ENCODE data around the gene ERMN. TPM values are rescaled to one million over a fixed set of nuclear protein-coding genes. Genes with fewer than 3 reads are reported as not detected.
A peak's percentile ranks its signal among the peaks of the same experiment; 100 is the strongest.

ERMN gene
- total RNA-seq, 2 donors from 2014 or later, result 0.11 to 0.37 TPM

DNA sequence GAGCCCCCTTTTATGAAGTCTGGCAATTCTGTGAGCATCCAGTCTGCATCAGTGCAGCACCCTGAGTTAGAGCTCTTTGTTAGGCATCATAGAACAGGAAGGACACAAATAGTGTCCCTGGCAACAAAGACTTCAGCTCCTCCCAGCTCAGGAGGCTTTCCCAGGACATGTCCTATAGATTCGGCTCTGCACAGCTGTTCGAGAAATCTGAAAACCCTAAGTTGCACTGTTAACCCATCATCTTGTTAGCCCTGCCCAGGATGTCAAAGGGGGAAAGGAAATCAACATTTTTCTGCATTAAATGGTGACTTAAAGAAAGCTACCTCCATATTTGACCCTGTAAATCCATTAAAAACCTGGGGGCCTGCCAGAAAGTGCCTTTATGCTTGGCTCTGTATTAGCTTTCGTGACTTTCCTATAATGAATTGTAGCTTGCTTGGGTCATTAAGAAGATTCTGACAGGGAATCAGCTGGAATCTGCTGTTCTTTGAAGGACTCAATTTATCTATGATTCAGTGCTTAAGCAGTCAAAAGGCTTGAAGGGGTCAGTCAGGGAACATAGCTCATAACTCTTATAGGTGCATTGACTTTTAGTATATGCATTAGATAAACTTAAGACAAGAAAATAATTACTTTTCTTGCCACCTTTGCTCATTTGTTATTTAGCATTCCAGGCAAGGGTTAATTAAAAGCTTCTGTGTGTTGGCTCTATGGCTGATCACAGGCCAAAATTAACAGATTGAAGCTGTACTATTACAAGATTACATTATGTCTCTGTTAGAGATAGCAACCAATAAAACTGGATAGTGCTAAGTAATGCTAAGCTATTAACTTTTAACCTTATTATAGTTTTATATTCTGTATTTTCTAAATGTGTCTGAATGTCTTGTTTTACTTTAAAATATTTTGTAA is 20.6 kb downstream of the ERMN start:
- TF ChIP-seq, protein P1, sequence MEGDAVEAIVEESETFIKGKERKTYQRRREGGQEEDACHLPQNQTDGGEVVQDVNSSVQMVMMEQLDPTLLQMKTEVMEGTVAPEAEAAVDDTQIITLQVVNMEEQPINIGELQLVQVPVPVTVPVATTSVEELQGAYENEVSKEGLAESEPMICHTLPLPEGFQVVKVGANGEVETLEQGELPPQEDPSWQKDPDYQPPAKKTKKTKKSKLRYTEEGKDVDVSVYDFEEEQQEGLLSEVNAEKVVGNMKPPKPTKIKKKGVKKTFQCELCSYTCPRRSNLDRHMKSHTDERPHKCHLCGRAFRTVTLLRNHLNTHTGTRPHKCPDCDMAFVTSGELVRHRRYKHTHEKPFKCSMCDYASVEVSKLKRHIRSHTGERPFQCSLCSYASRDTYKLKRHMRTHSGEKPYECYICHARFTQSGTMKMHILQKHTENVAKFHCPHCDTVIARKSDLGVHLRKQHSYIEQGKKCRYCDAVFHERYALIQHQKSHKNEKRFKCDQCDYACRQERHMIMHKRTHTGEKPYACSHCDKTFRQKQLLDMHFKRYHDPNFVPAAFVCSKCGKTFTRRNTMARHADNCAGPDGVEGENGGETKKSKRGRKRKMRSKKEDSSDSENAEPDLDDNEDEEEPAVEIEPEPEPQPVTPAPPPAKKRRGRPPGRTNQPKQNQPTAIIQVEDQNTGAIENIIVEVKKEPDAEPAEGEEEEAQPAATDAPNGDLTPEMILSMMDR (IDR thresholded peaks at IDR 0.05), result no peak
- Histone ChIP-seq H3K27me3 (no peaks in the 10 kb centered on the region), H3K4me3 (no peak overlapping the region), H3K4me1 (no peaks in the 10 kb centered on the region), H3K9ac (ENCODE audit: low read depth in 2 of 2, low read length in 2 of 2) (no peak overlapping the region), H3K9me3 (no peaks in the 10 kb centered on the region), H3K27ac (no peak overlapping the region), H3K36me3 (no peaks in the 10 kb centered on the region)
- intact Hi-C loops (cut with DNase I), result loop anchor here (10.0 kb wide), 2 partner anchors 190 to 450 kb away; no protein-coding TSS in a partner anchor
- no peak for DNase-seq

DNA sequence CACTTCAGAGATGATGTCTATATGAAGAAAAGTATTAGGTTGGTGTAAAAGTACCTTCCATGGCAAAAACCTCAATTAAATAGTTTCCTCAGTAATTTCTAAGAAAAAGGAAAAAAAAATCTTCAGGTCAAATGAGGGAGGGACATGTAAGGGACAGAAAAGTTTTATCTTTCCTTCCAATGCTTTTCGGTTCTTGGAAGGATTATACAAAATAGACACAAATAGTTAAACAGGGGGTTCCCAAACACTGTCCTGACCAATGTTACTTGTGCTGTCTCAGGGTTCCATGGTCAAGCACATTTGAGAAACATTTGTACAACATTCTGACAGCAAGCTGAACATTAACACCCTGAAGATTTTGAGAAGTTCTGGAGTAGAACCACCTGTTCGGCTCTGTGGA is 22.0 kb downstream of the ERMN start:
- Histone ChIP-seq H3K9me3 (no peaks in the 10 kb centered on the region), H3K27ac (no peak overlapping the region), H3K4me1 (no peaks in the 10 kb centered on the region), H3K4me3 (no peak overlapping the region), H3K9ac (ENCODE audit: low read depth in 2 of 2, low read length in 2 of 2) (no peak overlapping the region), H3K36me3 (no peaks in the 10 kb centered on the region), H3K27me3 (no peaks in the 10 kb centered on the region)
- TF ChIP-seq, protein P1 (IDR thresholded peaks at IDR 0.05), result no peak
- DNase-seq, result no peak
- intact Hi-C loops (cut with DNase I), result loop anchor here (10.0 kb wide), 2 partner anchors 191 to 451 kb away; no protein-coding TSS in a partner anchor

DNA sequence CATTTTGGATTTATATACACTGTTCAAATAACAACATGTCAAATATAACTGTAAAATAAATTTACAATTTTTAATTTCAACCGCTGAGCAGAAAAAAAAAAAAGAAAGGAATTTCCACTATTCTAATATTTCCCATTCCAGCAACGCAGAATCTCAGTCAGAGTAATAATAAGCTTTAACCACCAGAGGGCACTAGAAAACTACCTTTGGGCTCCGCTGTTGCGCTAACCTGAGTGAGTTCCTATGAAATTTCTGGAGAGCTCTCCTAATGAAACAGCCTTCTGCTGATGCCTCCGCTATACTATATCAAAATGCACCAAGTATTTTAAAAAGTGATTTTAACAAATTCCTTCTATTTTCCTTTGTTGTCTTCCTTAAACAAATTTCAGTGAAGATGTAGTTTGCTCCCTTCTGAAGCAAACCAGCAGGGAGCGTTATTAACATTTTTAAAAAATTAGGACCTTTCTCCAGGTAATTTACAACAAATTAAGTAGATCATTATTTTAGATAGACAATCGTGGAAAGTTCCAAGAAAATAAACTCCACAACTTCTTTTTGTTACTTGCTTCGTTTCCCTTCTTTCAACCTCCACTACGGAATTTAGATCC is 23.0 kb downstream of the ERMN start:
- Histone ChIP-seq H3K27me3 (no peaks in the 10 kb centered on the region), H3K9me3 (no peaks in the 10 kb centered on the region), H3K9ac (ENCODE audit: low read depth in 2 of 2, low read length in 2 of 2) (no peak overlapping the region), H3K36me3 (no peaks in the 10 kb centered on the region), H3K4me3 (no peak overlapping the region), H3K27ac (no peak overlapping the region), H3K4me1 (no peaks in the 10 kb centered on the region)
- intact Hi-C loops (cut with DNase I), result loop anchor here (10.0 kb wide), 2 partner anchors 192 to 452 kb away; no protein-coding TSS in a partner anchor
- no peak for DNase-seq
- TF ChIP-seq, protein P1 (IDR thresholded peaks at IDR 0.05), result peak; percentile 71

DNA sequence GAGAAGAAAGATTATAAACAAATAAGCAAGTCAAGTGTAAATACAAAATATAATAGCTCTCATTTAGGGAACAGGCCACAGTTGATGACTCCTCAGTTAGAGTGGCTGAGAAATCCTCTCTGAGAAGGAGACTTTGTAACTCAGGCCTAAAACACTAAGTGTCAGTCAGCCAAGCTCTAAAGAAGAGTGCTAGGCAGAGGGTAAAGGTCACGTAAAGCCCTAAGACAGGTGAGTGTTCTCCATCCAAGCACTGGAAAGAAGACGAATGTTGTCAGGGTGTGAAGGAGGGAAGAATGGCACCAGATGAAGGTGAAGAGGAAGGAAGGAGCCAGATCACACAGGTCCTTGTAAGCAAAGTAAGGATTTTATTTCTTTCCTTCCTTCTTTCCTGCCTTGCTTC is 24.3 kb downstream of the ERMN start:
- intact Hi-C loops (cut with DNase I), result loop anchor here (10.0 kb wide), 2 partner anchors 193 to 453 kb away; no protein-coding TSS in a partner anchor
- Histone ChIP-seq H3K27me3 (no peaks in the 10 kb centered on the region), H3K27ac (no peak overlapping the region), H3K4me1 (no peaks in the 10 kb centered on the region), H3K36me3 (no peaks in the 10 kb centered on the region), H3K9ac (ENCODE audit: low read depth in 2 of 2, low read length in 2 of 2) (no peak overlapping the region), H3K4me3 (no peak overlapping the region), H3K9me3 (no peaks in the 10 kb centered on the region)
- TF ChIP-seq, protein P1 (IDR thresholded peaks at IDR 0.05), result no peak
- no peak for DNase-seq

DNA sequence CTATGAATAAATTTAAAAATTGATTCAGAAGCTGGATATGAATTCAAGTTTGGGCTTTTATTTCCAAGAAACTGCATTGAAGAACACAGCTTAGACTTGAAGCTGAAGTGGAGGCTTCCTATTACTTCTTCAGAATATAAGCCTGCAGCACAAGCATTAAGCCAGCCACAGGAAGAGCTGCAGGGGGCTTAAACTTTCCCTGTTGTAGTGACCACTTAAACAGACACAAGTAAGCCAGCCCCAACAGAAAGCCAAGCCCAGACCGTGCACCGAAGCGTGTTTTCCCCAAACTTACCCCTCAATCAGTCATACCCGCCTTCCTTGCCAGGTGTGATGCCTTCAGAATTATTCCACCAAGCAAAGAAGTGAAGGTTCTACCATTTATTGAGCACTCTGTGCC is 28.7 kb downstream of the ERMN start:
- Histone ChIP-seq H3K9me3 (no peaks in the 10 kb centered on the region), H3K27ac (no peak overlapping the region), H3K4me3 (no peak overlapping the region), H3K4me1 (no peaks in the 10 kb centered on the region), H3K36me3 (no peaks in the 10 kb centered on the region), H3K9ac (ENCODE audit: low read depth in 2 of 2, low read length in 2 of 2) (no peak overlapping the region), H3K27me3 (no peaks in the 10 kb centered on the region)
- no peak for DNase-seq
- intact Hi-C loops (cut with DNase I), result no loop called here
- TF ChIP-seq, protein P1 (IDR thresholded peaks at IDR 0.05), result no peak
